ENCODE measurements around the gene STMN1. TPM values are rescaled to one million over a fixed set of nuclear protein-coding genes. Genes with fewer than 3 reads are reported as not detected.

The STMN1 gene
- total and polyA plus RNA-seq, 2 of the 8 experiments (the other 6 are each of a cell fraction or from before 2014, with no cell fraction given): 116 to 564 TPM

GRCh38 chr1:25881266-25881665 is 25.0 kb downstream of the STMN1 start:
- FAIRE-seq: no peak
- CTCF ChIA-PET (ENCODE audit: partially characterized antibody): interaction anchor here (0.7 to 2.8 kb wide), 5 partner anchors 9 to 68 kb away, joined by 3 to 20 read pairs (median 3); no protein-coding TSS in a partner anchor
- no peak for TF ChIP-seq EP300 (IDR thresholded peaks at IDR 0.05; ENCODE audit: borderline replicate concordance in 1 of 2, low read depth in 2 of 2, low read length in 2 of 2)
- TF ChIP-seq KDM1A (IDR thresholded peaks at IDR 0.05; ENCODE audit: borderline replicate concordance, low read length): no peak
- no peak for TF ChIP-seq SUZ12 (IDR thresholded peaks at IDR 0.05; ENCODE audit: low read length)
- no peak for TF ChIP-seq POLR2A (IDR thresholded peaks at IDR 0.05; ENCODE audit: control extremely low read depth in 1 of 2, low read depth in 2 of 2, low read length in 2 of 2)
- no peak for TF ChIP-seq ATF2 (IDR thresholded peaks at IDR 0.05; ENCODE audit: low read length)
- no peak for TF ChIP-seq SIRT6 (IDR thresholded peaks at IDR 0.05; ENCODE audit: low read length)
- no peak for TF ChIP-seq CBX8 (IDR thresholded peaks at IDR 0.05; ENCODE audit: borderline replicate concordance, low read depth, low read length)
- no peak for TF ChIP-seq TBP (IDR thresholded peaks at IDR 0.05; ENCODE audit: low read depth, low read length)
- TF ChIP-seq SIX5 (IDR thresholded peaks at IDR 0.05; ENCODE audit: low read depth, low read length): no peak

More at GRCh38 chr1:25881266-25881665, 25.0 kb downstream of the STMN1 start:
- Histone ChIP-seq H3K4me2 (ENCODE audit: insufficient read depth in 1 of 2, low read depth in 2 of 2, low read length in 2 of 2) (no peak overlapping the region), H3K79me2 (ENCODE audit: control insufficient read depth in 1 of 2, insufficient read depth in 2 of 2, low read length in 2 of 2) (no peaks in the 10 kb centered on the region), H2AK5ac (ENCODE audit: low read depth, low read length) (no peak overlapping the region), H3K36me3 (ENCODE audit: control insufficient read depth in 2 of 4, insufficient read depth in 4 of 4, low read length in 3 of 4) (no peaks in the 10 kb centered on the region), H4K91ac (replicated peaks; ENCODE audit: insufficient read length, low read length) (no peak overlapping the region), H3K18ac (ENCODE audit: extremely low read depth, low read length) (no peak overlapping the region), H3K4me3 (ENCODE audit: extremely low read depth in 1 of 4, insufficient read depth in 2 of 4, low read depth in 3 of 4, low read length in 4 of 4) (no peak overlapping the region), H3K9me3 (ENCODE audit: insufficient read depth in 2 of 2, low read depth in 1 of 2, low read length in 1 of 2) (no peaks in the 10 kb centered on the region), H2BK12ac (ENCODE audit: low read depth, low read length) (no peak overlapping the region), H3K27ac (ENCODE audit: low read depth, low read length) (no peak overlapping the region), H3K23me2 (ENCODE audit: low read depth, low read length) (no peaks in the 10 kb centered on the region), H2AFZ (ENCODE audit: low read length) (no peak overlapping the region), H2BK15ac (ENCODE audit: low read length) (no peak overlapping the region), H2BK5ac (ENCODE audit: low read depth, low read length) (no peak overlapping the region), H3K23ac (ENCODE audit: insufficient read length) (no peak overlapping the region), H2BK20ac (ENCODE audit: low read length) (no peak overlapping the region), H4K20me1 (replicated peaks in 1 of 2; ENCODE audit: control insufficient read depth in 1 of 2, insufficient read depth in 2 of 2, low read length in 2 of 2) (no peaks in the 10 kb centered on the region), H3K27me3 (replicated peaks in 1 of 4; ENCODE audit: control insufficient read depth in 3 of 4, extremely low read depth in 1 of 4, insufficient read depth in 3 of 4, low read length in 3 of 4) (peaks cover 0 to 3% (median 0%) of the 10 kb centered on the region in 4 experiments; a peak in 3 of 7 replicates), H4K8ac (ENCODE audit: extremely low read depth, insufficient read depth, low read length) (no peak overlapping the region), H4K5ac (ENCODE audit: insufficient read length, low read depth, low read length) (no peak overlapping the region), H2BK120ac (replicated peaks; ENCODE audit: low read depth, low read length) (no peak overlapping the region), H3K9ac (replicated peaks in 1 of 4; ENCODE audit: extremely low read depth in 1 of 4, low read depth in 3 of 4, low read length in 3 of 4) (no peak overlapping the region), H3K14ac (ENCODE audit: insufficient read length) (no peak overlapping the region), H3K4me1 (replicated peaks in 1 of 4; ENCODE audit: control insufficient read depth in 3 of 4, insufficient read depth in 4 of 4, low read length in 3 of 4) (peaks cover 0 to under 1% (median under 1%) of the 10 kb centered on the region in 4 experiments; a peak in 3 of 7 replicates), H3K79me1 (ENCODE audit: low read depth, low read length) (no peaks in the 10 kb centered on the region), H3K4ac (replicated peaks; ENCODE audit: insufficient read length, low read depth, low read length) (no peak overlapping the region), H3K56ac (replicated peaks; ENCODE audit: insufficient read length, low read depth, low read length) (no peak overlapping the region)
- POLR2A ChIA-PET (ENCODE audit: partially characterized antibody): interaction anchor here (1.0 to 1.8 kb wide), 5 partner anchors 8 to 23 kb away, joined by 3 to 8 read pairs (median 5); no protein-coding TSS in a partner anchor
- DNase-seq (ENCODE audit: low read depth in 1 of 2, low spot score in 2 of 2): no peak
- WGBS, 2 experiments (ENCODE audit: extremely low coverage in 1 of 2, insufficient coverage in 1 of 2, insufficient read length in 1 of 2, insufficient replicate concordance in 2 of 2, low coverage in 1 of 2, low lambda C conversion rate in 2 of 2, missing lambda C conversion rate in 1 of 2): 91% methylated on average over 11 of the region's 11 CpGs; no CpG with 5 or more reads in 1 of the 2 experiments

All from H1 (cell line).